PFSK-1 (cell line): ENCODE results near the gene PCIF1.

Experiments
- POLR2AphosphoS5 ChIP-seq: IDR thresholded peaks from 2 replicates; pipeline ENCODE4 v1.6.1; 2012; ENCODE audit warnings: low read depth, mild to moderate bottlenecking, control low read depth, low read length, moderate library complexity
- REST ChIP-seq, 2 experiments: IDR thresholded peaks; 2 replicates each; pipeline versions ENCODE4 v1.6.1 to v1.8.0; 2011 to 2012; ENCODE audit warnings: low read depth in 2 of 2, low read length in 2 of 2, control low read depth in 1 of 2, inconsistent platforms in 1 of 2, mild to moderate bottlenecking in 1 of 2, moderate library complexity in 1 of 2; ENCODE audit not compliant: insufficient read depth in 1 of 2
- SIN3A ChIP-seq: IDR thresholded peaks from 2 replicates; pipeline ENCODE4 v1.6.1; 2012; ENCODE audit warnings: mild to moderate bottlenecking, low read length, moderate library complexity, borderline replicate concordance; ENCODE audit not compliant: insufficient read depth

GRCh38 chr20:45904583-45905504 lies 29.6 kb upstream of the PCIF1 start:
- no peak for TF ChIP-seq POLR2AphosphoS5
- TF ChIP-seq REST (IDR thresholded peaks at IDR 0.05; ENCODE audit: insufficient read depth in 1 of 2, low read depth in 2 of 2, low read length in 2 of 2) = no peak
- no peak for TF ChIP-seq SIN3A
